HepG2 (cell line): Measurements from ENCODE around the gene INKA2. TPM values are rescaled to one million over a fixed set of nuclear protein-coding genes. Genes with fewer than 3 reads are reported as not detected.

Source experiments
- ATF4 ChIP-seq, 2 experiments: fragments of 450-650 bp in 1 of 2; sonication (generic) in 1 of 2; formaldehyde crosslinking; IDR thresholded peaks; 2 replicates each; pipeline versions ENCODE4 v1.5.0 to v1.8.0; 2020 to 2022; ENCODE audit warnings: mild to moderate bottlenecking in 1 of 2, missing genetic modification reagents in 1 of 2
- BRCA1 ChIP-seq: sonication (generic); formaldehyde crosslinking; IDR thresholded peaks from 2 replicates; pipeline ENCODE4 v1.4.0; 2020; ENCODE audit warnings: missing genetic modification reagents
- CHCHD3 ChIP-seq: sonication (generic); formaldehyde crosslinking; IDR thresholded peaks from 2 replicates; pipeline ENCODE4 v1.8.0; 2022; ENCODE audit warnings: mild to moderate bottlenecking, missing genetic modification reagents, moderate library complexity
- FOXO1 ChIP-seq: sonication (generic); formaldehyde crosslinking; IDR thresholded peaks from 2 replicates; pipeline ENCODE4 v1.4.0; 2020; ENCODE audit warnings: missing genetic modification reagents
- GMEB1 ChIP-seq: sonication (generic); formaldehyde crosslinking; IDR thresholded peaks from 2 replicates; pipeline ENCODE4 v1.5.1; 2020; ENCODE audit warnings: missing genetic modification reagents, mild to moderate bottlenecking, borderline replicate concordance
- KDM6A ChIP-seq: IDR thresholded peaks from 2 replicates; pipeline ENCODE4 v1.6.1; 2016; ENCODE audit warnings: low read depth
- MEF2D ChIP-seq: sonication (generic); formaldehyde crosslinking; IDR thresholded peaks from 2 replicates; pipeline ENCODE4 v1.5.1; 2020; ENCODE audit warnings: mild to moderate bottlenecking, missing genetic modification reagents
- NFKB2 ChIP-seq: sonication (generic); formaldehyde crosslinking; IDR thresholded peaks from 2 replicates; pipeline ENCODE4 v1.4.0; 2020; ENCODE audit warnings: missing genetic modification reagents, borderline replicate concordance
- PRDM15 ChIP-seq: sonication (generic); formaldehyde crosslinking; IDR thresholded peaks from 2 replicates; pipeline ENCODE4 v1.4.0; 2020; ENCODE audit warnings: missing genetic modification reagents
- RARA ChIP-seq: IDR thresholded peaks from 2 replicates; pipeline ENCODE4 v1.6.1; 2016; ENCODE audit warnings: missing genetic modification reagents, missing compliant biosample characterization
- ZNF142 ChIP-seq: sonication (generic); formaldehyde crosslinking; IDR thresholded peaks from 2 replicates; pipeline ENCODE4 v1.4.0; 2020; ENCODE audit warnings: missing genetic modification reagents
- ZNF550 ChIP-seq: sonication (generic); formaldehyde crosslinking; IDR thresholded peaks from 2 replicates; pipeline ENCODE4 v1.4.0; 2020; ENCODE audit warnings: mild to moderate bottlenecking, missing genetic modification reagents, borderline replicate concordance
- ZNF674 ChIP-seq: sonication (generic); formaldehyde crosslinking; IDR thresholded peaks from 2 replicates; pipeline ENCODE4 v1.5.0; 2020; ENCODE audit warnings: low read depth, mild to moderate bottlenecking, missing genetic modification reagents
- ZNF749 ChIP-seq: sonication (generic); formaldehyde crosslinking; IDR thresholded peaks from 2 replicates; pipeline ENCODE4 v1.8.0; 2022; ENCODE audit warnings: mild to moderate bottlenecking, missing genetic modification reagents, moderate library complexity, borderline replicate concordance
- polyA plus RNA-seq, 8 experiments: library from polyadenylated mRNA; depleted of rRNA in 3 of 8; stranded (reverse) in 7 of 8; unstranded in 1 of 8; fragments of >200 nt; fragmentation: Illumina TruSeq in 4 of 8; extraction: Trizol in 4 of 8; gene quantifications; 2 replicates each; pipeline versions ENCODE4 v1.2.1 to v1.2.3, GENCODE V29; 2011 to 2016; ENCODE audit warnings: low read depth in 4 of 8, missing spikeins in 1 of 8, mixed read lengths in 1 of 8; ENCODE audit not compliant: insufficient read depth in 1 of 8
- total RNA-seq, 5 experiments: library from RNA; depleted of rRNA; stranded (reverse); fragments of >200 nt; fragmentation: Illumina TruSeq; extraction: Trizol; gene quantifications; 2 replicates each; pipeline ENCODE4 v1.2.3, GENCODE V29; 2016; ENCODE audit warnings: low read depth in 1 of 5

Gene INKA2
- total and polyA plus RNA-seq, 2 of the 13 experiments (the other 11 are each of a cell fraction or from before 2014, with no cell fraction given): 2.6 to 4.6 TPM

- TF ChIP-seq ZNF142 (CRISPR knock-in tag) (peak; percentile 87), MEF2D (CRISPR knock-in tag) (peak; percentile 40; the same call in 1 of the 2 replicates), PRDM15 (CRISPR knock-in tag) (peak; percentile 62; the same call in 1 of the 2 replicates), CHCHD3 (no peak), ZNF550 (CRISPR knock-in tag) (no peak), NFKB2 (CRISPR knock-in tag) (peak; percentile 95), ZNF674 (0 out of 2 replicates have a peak, but pooled peaks have one; percentile 55), BRCA1 (peak; percentile 94), RARA (CRISPR knock-in tag) (peak; percentile 34; the same call in 1 of the 2 replicates), ZNF749 (CRISPR knock-in tag) (0 out of 2 replicates have a peak, but pooled peaks have one; percentile 55), ATF4 (CRISPR knock-in tag; IDR thresholded peaks at IDR 0.05) (peak in 1 of 2 experiments; percentile 75; a peak in 1 of 4 replicates), KDM6A (CRISPR knock-in tag) (no peak), GMEB1 (CRISPR knock-in tag) (no peak), FOXO1 (CRISPR knock-in tag) (peak; percentile 25; the same call in 1 of the 2 replicates)
These were observed at the start of gene INKA2 (continued) for GRCh38 chr1:111739194-111739924.
